Activated naive CD4-positive, alpha-beta T cell treated with anti-CD3 and anti-CD28 coated beads, Interleukin-2, amount 10 ng/mL, durations not matched to agents 7 days and 5 days (primary cell): Measurements from ENCODE around the gene RABEPK.
"Not testable (repeated sequence)": the region's sequence is repeated elsewhere in the genome, so short reads cannot be mapped to it uniquely, and the experiment has no call there.

Experiments used
- CTCF ChIA-PET: fragments of 350-600 bp; sonication (Branson Sonifier 250); formaldehyde crosslinking; loops from one replicate; lab custom pipeline; 2021; ENCODE audit warnings: antibody characterized with exemption; lab: Charles Lee
- DNase-seq: peaks from one replicate; pipeline ENCODE4 v3.0.0-alpha.2; 2020
- H3K27ac Mint-ChIP-seq: one replicate; pipeline ENCODE4 v1.8.0; 2021; ENCODE audit warnings: mild to moderate bottlenecking, moderate library complexity, mixed read lengths
- H3K27me3 Mint-ChIP-seq: one replicate; pipeline ENCODE4 v1.8.0; 2021; ENCODE audit warnings: mild to moderate bottlenecking, mixed read lengths
- H3K36me3 Mint-ChIP-seq: one replicate; pipeline ENCODE4 v1.8.0; 2021; ENCODE audit warnings: mixed read lengths
- H3K4me1 Mint-ChIP-seq: one replicate; pipeline ENCODE4 v1.8.0; 2021; ENCODE audit warnings: mixed read lengths
- H3K4me3 Mint-ChIP-seq: one replicate; pipeline ENCODE4 v1.8.0; 2021; ENCODE audit warnings: mild to moderate bottlenecking, moderate library complexity, mixed read lengths
- H3K9me3 Mint-ChIP-seq: one replicate; pipeline ENCODE4 v1.8.0; 2021; ENCODE audit warnings: mixed read lengths

RABEPK gene, protein sequence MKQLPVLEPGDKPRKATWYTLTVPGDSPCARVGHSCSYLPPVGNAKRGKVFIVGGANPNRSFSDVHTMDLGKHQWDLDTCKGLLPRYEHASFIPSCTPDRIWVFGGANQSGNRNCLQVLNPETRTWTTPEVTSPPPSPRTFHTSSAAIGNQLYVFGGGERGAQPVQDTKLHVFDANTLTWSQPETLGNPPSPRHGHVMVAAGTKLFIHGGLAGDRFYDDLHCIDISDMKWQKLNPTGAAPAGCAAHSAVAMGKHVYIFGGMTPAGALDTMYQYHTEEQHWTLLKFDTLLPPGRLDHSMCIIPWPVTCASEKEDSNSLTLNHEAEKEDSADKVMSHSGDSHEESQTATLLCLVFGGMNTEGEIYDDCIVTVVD

DNA sequence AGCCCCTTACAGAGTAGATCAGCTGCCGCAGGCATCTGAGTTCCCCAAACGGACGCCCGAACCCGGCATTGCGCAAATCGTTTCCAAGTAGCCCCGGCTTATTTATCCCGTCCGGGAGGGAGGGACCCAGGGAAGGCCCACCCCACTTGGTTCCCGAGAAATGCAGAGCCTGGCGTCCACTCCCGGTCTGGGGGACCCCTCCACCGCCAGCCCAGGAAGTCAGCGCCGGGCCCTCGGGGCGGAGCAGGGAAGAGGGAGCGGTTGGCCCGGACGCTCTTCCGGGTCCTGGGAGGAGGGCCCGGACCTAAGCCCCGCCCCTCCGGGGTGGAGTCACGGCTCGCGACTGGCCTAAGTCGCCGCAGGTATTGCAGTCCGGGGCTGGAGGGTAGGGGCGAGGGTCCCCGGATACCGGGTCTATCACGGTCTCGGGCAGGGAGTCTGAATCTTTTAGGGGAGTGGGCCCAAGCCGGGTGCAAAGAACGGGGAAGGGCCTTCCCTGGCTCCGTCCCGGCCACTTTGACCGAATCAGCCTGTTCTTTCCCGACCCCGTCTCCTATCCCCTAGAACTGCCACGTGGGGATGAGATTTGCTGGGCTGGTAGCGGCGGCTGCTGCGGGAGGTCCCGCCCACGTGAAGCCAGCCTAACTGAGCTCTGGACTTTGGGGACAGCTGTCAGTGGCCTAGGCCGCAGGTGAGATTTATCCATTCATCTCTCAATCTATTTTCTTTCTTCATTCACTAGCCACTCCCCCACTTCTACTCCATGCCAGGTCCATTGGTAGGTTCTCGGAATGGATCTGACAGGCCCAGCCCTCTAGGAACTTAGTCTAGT, at the start of gene RABEPK:
Gene RABEPK (plus strand): TSS at position 327 of the 832 bp plus-strand sequence. CDS start 2,472 bp downstream, outside the sequence.
- peaks cover 35% of the 10 kb centered on the region for H3K4me1 Mint-ChIP-seq
- CTCF ChIA-PET = no interaction called here

DNA sequence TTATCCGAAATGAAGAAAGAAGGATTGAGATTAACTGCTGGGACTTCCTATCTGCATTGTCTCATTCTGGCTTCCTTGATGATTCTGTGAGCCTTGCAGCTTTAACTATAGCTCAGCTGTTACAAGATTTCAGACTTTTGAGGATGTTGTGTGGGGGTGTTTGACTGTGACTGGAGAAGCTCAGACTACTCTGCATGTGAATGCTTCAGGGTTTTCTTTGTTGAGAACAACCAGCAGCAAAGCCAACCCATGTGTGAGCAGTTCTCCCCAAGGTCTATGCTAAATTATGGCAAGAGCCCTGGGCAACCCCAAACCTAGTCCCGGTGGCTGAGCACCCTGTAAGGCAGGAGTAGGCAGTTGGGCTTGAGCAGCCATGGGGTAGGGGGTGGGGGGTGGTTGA, 48.6 kb upstream of the RABEPK start:
- peaks cover 48% of the 10 kb centered on the region for H3K36me3 Mint-ChIP-seq
- CTCF ChIA-PET = no interaction called here

More for the DNA sequence above, at the start of gene RABEPK:
- Mint-ChIP-seq H3K27me3 (no peaks in the 10 kb centered on the region), H3K9me3 (no peaks in the 10 kb centered on the region), H3K36me3 (peaks cover 20% of the 10 kb centered on the region), H3K4me3 (peak within 1 kb of the TSS; percentile 93), H3K27ac (peak within 1 kb of the TSS; percentile 91)
- DNase-seq = peak; percentile 94

DNA sequence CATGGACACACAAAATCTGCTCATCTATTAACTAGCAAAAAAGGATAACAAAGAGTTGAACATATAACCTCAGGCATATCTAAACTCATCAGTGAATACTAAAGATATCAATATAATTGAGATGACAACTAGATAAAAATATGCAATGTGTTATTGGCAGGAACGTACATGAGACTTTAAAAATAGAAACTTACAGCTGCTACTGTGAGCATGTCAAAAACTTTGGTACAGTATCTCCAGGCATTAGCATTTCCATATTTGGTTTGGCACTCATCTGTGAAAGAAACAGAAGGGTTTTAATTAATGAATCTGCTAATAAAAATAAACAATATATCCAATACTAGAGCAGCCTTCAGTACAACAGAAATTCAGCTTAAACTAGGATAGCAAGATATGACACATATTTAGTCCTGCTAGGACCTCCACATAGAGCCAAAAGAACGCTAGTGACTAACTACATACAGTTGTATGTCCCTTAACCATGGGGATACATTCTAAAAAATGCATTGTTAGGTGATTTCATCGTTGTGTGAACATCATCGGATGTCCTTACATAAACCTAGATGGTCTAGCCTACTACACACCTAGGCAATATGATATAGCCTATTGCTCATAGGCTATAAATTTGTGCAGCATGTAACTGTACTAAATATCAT, 46.5 kb upstream of the RABEPK start:
- Mint-ChIP-seq H3K4me1 (peaks cover 6% of the 10 kb centered on the region), H3K36me3 (peaks cover 47% of the 10 kb centered on the region), H3K4me3 (no peak overlapping the region), H3K9me3 (no peaks in the 10 kb centered on the region), H3K27me3 (no peaks in the 10 kb centered on the region), H3K27ac (no peak overlapping the region)
- DNase-seq = no peak
- CTCF ChIA-PET = no interaction called here

More for the DNA sequence above, 48.6 kb upstream of the RABEPK start:
- Mint-ChIP-seq H3K27ac (no peak overlapping the region), H3K9me3 (no peaks in the 10 kb centered on the region), H3K4me1 (peaks cover 9% of the 10 kb centered on the region), H3K4me3 (no peak overlapping the region), H3K27me3 (no peaks in the 10 kb centered on the region)
- DNase-seq = no peak

DNA sequence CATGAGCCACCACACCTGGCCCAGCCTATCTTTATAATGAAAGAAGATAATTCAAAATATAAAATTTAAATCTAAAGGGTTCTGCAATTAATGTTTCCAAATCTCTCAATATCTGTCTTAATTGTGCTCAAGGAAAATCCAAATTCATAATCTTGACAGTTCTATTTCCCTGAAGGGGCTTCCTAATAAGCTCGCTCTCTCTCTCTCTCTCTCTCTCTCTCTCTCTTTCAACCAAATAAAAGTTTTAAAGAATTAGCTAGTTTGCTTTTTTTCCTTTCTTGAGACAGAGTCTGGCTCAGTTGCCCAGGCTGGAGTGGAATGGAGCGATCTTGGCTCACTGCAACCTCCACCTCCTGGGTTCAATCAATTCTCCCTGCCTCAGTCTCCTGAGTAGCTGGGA, 43.8 kb upstream of the RABEPK start:
- DNase-seq = no peak
- H3K4me3 Mint-ChIP-seq = no peak overlapping the region
- no peaks in the 10 kb centered on the region for H3K4me1 Mint-ChIP-seq
- H3K27me3 Mint-ChIP-seq = no peaks in the 10 kb centered on the region
- CTCF ChIA-PET = no interaction called here
- H3K9me3 Mint-ChIP-seq = no peaks in the 10 kb centered on the region
- peaks cover 36% of the 10 kb centered on the region for H3K36me3 Mint-ChIP-seq
- H3K27ac Mint-ChIP-seq = no peak overlapping the region

DNA sequence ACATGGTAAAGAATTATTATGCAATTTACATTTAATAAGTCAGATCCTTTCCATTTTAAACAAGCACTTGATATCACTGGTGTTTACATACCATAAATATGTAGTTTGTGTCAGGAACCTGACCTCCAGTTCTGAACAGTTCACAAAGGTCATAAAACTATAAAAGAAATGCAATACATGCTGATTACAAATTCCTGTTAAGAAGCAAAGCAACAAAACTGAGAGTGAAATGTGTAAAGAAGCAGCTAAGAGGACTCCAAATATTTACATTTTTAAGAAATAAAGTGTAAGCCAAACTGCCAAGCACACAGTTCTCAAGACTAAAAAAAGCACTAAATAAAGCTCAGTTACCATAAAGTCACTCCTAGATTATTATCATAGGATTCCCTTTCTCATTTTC, 39.6 kb upstream of the RABEPK start:
- no peak for DNase-seq
- CTCF ChIA-PET = interaction anchor here (1.1 kb wide), 1 partner anchor 18 kb away, joined by 3 read pairs; the partner anchor contains the start of gene SCAI
- no peaks in the 10 kb centered on the region for H3K9me3 Mint-ChIP-seq
- peaks cover 16% of the 10 kb centered on the region for H3K36me3 Mint-ChIP-seq
- H3K4me3 Mint-ChIP-seq = no peak overlapping the region
- no peaks in the 10 kb centered on the region for H3K4me1 Mint-ChIP-seq
- no peaks in the 10 kb centered on the region for H3K27me3 Mint-ChIP-seq
- no peak overlapping the region for H3K27ac Mint-ChIP-seq

DNA sequence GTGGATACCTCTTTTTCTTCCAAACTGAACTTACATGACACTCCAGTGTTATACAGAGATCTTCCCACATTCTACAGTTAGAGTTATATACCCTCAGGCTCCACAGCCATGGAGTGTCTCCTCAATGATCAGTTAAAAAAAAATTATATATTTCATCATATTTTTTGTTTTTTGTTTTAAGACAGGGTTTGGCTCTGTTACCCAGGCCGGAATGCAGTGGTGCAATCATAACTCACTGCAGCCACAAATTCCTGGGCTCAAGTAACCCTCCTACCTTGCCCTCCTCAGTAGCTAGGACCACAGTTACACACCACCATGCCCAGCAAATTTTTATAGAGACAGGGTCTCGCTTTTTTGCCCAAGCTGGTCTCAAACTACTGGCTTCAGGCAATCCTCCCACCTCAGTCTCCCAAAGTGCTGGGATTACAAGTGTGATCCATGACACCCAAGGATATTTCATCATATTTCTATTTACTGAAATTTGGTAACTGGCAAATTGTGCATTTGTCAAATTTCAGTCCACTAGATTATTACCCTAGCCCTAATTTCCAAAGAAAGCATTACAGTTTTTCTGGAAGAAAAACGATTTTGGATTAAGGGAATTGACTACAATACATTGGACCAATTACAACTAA, 38.9 kb upstream of the RABEPK start:
- Mint-ChIP-seq H3K27ac (no peak overlapping the region), H3K9me3 (no peaks in the 10 kb centered on the region), H3K36me3 (peaks cover 20% of the 10 kb centered on the region), H3K4me3 (no peak overlapping the region), H3K4me1 (no peaks in the 10 kb centered on the region), H3K27me3 (no peaks in the 10 kb centered on the region)
- CTCF ChIA-PET = interaction anchor here (1.1 kb wide), 1 partner anchor 18 kb away, joined by 3 read pairs; the partner anchor contains the start of gene SCAI
- no peak for DNase-seq

DNA sequence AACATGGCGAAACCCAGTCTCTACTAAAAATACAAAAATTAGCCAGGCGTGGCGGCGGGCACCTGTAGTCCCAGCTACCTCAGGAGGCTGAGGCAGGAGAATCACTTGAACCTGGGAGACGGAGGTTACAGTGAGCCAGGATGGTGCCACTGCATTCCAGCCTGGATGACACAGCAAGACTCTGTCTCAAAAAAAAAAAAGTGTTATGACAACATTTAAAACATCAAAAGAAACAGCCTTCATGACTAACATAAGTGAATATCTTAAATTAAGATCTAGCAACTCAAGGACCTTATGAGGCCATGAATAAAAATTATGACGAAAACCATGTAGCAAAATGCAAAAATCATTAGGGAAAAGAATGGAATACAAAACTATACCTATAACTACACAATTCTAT, 37.5 kb upstream of the RABEPK start:
- H3K9me3 Mint-ChIP-seq, H3K4me1 Mint-ChIP-seq, CTCF ChIA-PET, H3K27me3 Mint-ChIP-seq, H3K27ac Mint-ChIP-seq, H3K4me3 Mint-ChIP-seq, DNase-seq: not testable (repeated sequence)
- peaks cover 15% of the 10 kb centered on the region for H3K36me3 Mint-ChIP-seq

DNA sequence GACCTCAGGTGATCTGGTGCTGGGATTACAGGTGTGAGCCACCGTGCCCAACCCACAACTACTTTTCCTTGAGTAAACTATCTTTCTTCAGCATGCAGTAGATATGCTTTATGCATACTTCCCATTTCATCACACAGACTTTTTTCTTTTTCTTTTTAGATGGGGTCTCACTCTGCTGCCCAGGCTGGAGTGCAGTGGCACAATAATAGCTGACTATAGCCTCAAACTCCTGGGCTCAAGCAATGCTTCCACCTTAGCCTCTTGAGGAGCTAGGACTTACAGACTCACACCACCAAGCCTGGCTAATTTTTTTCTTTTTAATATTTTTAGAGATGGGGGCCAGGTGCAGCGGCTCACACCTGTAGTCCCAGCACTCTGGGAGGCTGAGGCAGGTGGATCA, 33.6 kb upstream of the RABEPK start:
- no peaks in the 10 kb centered on the region for H3K9me3 Mint-ChIP-seq
- no peaks in the 10 kb centered on the region for H3K27me3 Mint-ChIP-seq
- CTCF ChIA-PET = no interaction called here
- no peak overlapping the region for H3K4me3 Mint-ChIP-seq
- H3K27ac Mint-ChIP-seq = no peak overlapping the region
- peaks cover 25% of the 10 kb centered on the region for H3K36me3 Mint-ChIP-seq
- DNase-seq = no peak
- H3K4me1 Mint-ChIP-seq = no peaks in the 10 kb centered on the region

DNA sequence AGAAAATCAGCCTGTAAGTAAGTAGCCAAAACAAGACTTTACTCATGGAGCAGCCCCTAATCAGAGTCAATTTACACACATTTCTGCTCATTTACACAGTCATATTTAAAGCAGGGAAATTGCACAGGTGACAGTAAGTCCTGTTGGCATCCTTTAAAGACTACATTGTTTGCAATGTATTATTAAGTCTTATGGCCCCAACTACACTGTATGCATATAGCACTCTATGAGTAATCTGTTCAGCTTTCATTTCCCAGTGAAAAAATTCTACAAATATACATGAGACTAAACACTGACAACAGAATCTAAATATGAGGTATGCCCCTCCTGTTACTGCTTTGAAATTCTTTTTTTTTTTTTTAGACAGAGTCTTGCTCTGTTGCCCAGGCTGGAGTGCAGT, 30.4 kb upstream of the RABEPK start:
- Mint-ChIP-seq H3K4me3 (no peak overlapping the region), H3K4me1 (peaks cover 12% of the 10 kb centered on the region), H3K9me3 (no peaks in the 10 kb centered on the region), H3K27me3 (no peaks in the 10 kb centered on the region), H3K27ac (peak overlapping the region; percentile 33), H3K36me3 (peaks cover 33% of the 10 kb centered on the region)
- DNase-seq = no peak
- CTCF ChIA-PET = no interaction called here

DNA sequence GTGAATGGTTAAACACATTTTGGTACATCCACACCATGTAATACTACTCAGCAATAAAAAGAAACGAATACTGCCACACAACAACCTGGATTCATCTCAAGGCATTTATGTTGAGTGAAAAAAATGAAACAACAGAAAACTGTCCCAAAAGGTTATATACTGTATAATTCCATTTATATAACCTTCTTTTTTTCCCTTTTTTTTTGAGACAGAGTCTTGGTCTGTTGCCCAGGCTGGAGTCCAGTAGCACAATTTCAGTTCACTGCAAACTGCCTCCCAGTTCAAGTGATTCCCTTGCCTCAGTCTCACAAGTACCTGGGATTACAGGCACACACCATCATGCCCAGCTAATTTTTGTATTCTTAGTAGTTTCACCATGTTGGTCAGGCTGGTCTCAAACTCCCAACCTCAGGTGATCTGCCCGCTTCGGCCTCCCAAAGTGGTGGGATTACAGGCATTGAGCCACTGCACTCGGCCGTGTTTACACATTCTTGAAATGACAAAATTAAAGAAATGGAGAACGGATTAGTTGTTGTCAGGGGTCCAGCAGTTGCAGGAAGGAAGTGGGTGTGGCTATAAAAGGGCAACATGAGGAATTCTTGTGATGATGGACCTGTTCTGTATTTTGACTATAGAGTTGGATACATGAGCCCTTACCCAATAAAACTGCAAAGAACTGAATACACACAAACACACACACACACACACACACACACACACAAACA, 28.1 kb upstream of the RABEPK start:
- no peaks in the 10 kb centered on the region for H3K9me3 Mint-ChIP-seq
- no peaks in the 10 kb centered on the region for H3K27me3 Mint-ChIP-seq
- CTCF ChIA-PET = no interaction called here
- no peak overlapping the region for H3K4me3 Mint-ChIP-seq
- peak overlapping the region; percentile 67 for H3K27ac Mint-ChIP-seq
- peaks cover 14% of the 10 kb centered on the region for H3K4me1 Mint-ChIP-seq
- DNase-seq = no peak
- peaks cover 32% of the 10 kb centered on the region for H3K36me3 Mint-ChIP-seq

DNA sequence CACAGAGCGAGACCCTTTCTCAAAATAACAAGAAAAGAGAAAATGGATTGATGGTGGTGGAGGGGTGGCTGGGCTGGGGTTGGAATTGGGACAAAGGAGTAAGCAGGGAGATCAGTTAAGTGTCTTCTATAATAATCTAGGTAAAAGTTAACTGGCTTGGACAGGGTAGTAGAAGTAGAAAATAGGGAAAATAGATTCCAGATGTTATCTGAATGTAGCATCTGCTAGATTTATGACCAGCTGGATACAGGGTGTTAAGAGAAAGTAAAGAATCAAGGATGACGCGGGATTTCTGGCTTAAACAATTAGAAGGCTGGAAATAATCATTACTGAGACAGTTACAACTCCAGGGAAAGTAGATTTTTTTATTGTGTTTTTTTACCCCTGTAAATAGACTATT, 23.7 kb upstream of the RABEPK start:
- no peak overlapping the region for H3K4me3 Mint-ChIP-seq
- H3K36me3 Mint-ChIP-seq = peaks cover 17% of the 10 kb centered on the region
- CTCF ChIA-PET = interaction anchor here (0.6 kb wide), 1 partner anchor 14 kb away, joined by 3 read pairs; no protein-coding TSS in a partner anchor
- no peaks in the 10 kb centered on the region for H3K9me3 Mint-ChIP-seq
- H3K27ac Mint-ChIP-seq = peak overlapping the region; percentile 0
- DNase-seq = no peak
- H3K27me3 Mint-ChIP-seq = no peaks in the 10 kb centered on the region
- peaks cover 19% of the 10 kb centered on the region for H3K4me1 Mint-ChIP-seq

DNA sequence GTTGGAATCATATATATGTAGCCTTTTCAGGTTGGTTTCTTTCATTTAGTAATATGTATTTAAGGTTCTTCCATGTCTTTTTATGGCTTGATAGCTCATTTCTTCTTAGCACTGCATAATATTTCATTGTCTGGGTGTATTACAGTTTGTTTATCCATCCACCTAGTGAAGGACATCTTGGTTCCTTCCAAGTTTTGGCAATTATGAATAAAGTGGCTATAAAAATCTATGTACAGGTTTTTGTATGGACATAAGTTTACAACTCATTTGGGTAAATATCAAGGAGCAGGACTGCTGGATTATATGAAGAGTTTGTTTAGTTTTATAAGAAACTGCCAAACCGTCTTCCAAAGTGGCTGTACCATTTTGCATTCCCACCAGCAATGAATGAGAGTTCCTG, 22.5 kb upstream of the RABEPK start:
- DNase-seq = no peak
- CTCF ChIA-PET = no interaction called here
- Mint-ChIP-seq H3K27me3 (no peaks in the 10 kb centered on the region), H3K4me3 (no peak overlapping the region), H3K36me3 (peaks cover 21% of the 10 kb centered on the region), H3K27ac (no peak overlapping the region), H3K9me3 (no peaks in the 10 kb centered on the region), H3K4me1 (peaks cover 17% of the 10 kb centered on the region)

DNA sequence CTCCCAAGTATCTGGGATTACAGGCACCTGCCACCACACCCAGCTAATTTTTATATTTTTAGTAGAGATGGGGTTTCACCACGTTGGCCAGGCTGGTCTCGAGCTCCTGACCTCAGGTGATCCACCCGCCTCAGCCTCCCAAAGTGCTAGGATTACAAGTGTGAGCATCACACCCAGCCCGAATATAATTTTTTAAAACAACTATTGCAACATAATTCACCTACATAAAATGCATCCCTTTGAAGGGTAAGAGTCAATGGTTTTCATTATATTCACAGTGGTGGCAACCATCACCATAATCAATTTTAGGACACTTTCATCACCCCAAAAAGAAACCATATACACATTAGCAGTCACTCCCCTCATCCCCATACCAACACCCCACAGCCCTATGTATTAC, 20.6 kb upstream of the RABEPK start:
- H3K4me3 Mint-ChIP-seq, H3K9me3 Mint-ChIP-seq, H3K27ac Mint-ChIP-seq, H3K27me3 Mint-ChIP-seq, CTCF ChIA-PET, DNase-seq: not testable (repeated sequence)
- Mint-ChIP-seq H3K4me1 (peaks cover 19% of the 10 kb centered on the region), H3K36me3 (peaks cover 28% of the 10 kb centered on the region)
